Calu3 (cell line): ENCODE data around the gene CMIP. TPM values are rescaled to one million over a fixed set of nuclear protein-coding genes. Genes with fewer than 3 reads are reported as not detected.

ENCODE experiments used
- BruUV-seq: library from RNA; stranded (reverse); fragments of 400-500 nt; replicated peaks from 2 replicates; lab custom pipeline; 2021; lab: Mats Ljungman, UMichigan
- CTCF ChIA-PET: fragments of 300-600 bp; sonication (Branson Sonifier 250); formaldehyde crosslinking; loops from one replicate; lab custom pipeline; 2022; ENCODE audit warnings: antibody characterized with exemption; lab: Charles Lee
- DNase-seq: peaks from one replicate; pipeline ENCODE4 v3.0.0; 2022
- H3K27ac Mint-ChIP-seq: one replicate; pipeline ENCODE4 v1.8.0; 2022; ENCODE audit warnings: mixed read lengths; ENCODE audit not compliant: unreplicated experiment
- H3K27me3 Mint-ChIP-seq: one replicate; pipeline ENCODE4 v1.8.0; 2022; ENCODE audit warnings: mixed read lengths; ENCODE audit not compliant: unreplicated experiment
- H3K36me3 Mint-ChIP-seq: one replicate; pipeline ENCODE4 v1.8.0; 2022; ENCODE audit warnings: mild to moderate bottlenecking, moderate library complexity, mixed read lengths; ENCODE audit not compliant: insufficient read depth, unreplicated experiment
- H3K4me1 Mint-ChIP-seq: one replicate; pipeline ENCODE4 v1.8.0; 2022; ENCODE audit warnings: mild to moderate bottlenecking, low read depth, mixed read lengths; ENCODE audit not compliant: unreplicated experiment
- H3K4me3 Mint-ChIP-seq: one replicate; pipeline ENCODE4 v1.8.0; 2022; ENCODE audit warnings: mild to moderate bottlenecking, low read depth, moderate library complexity, mixed read lengths; ENCODE audit not compliant: unreplicated experiment
- H3K9me3 Mint-ChIP-seq: one replicate; pipeline ENCODE4 v1.8.0; 2022; ENCODE audit warnings: low read depth, mixed read lengths; ENCODE audit not compliant: unreplicated experiment
- CTCF ChIP-seq: fragments of 200-600 bp; IDR thresholded peaks from one replicate; pipeline ENCODE4 v1.8.0; 2022; ENCODE audit warnings: antibody characterized with exemption; ENCODE audit not compliant: unreplicated experiment
- intact Hi-C: fragments of 100-400 bp; cut with micrococcal nuclease; formaldehyde crosslinking; loops from one replicate; pipeline ENCODE4 v1.10.0; 2022; ENCODE audit not compliant: unreplicated experiment
- total RNA-seq: library from RNA; stranded (reverse); gene quantifications from 2 replicates; pipeline ENCODE4 v1.2.3, GENCODE V29; 2022

Gene CMIP
- total RNA-seq, 1 experiment from 2014 or later = 82.7 TPM

GRCh38 chr16:81695321-81696165, 250.9 kb downstream of the CMIP start:
- DNase-seq = no peak
- CTCF ChIA-PET = interaction anchor here (0.5 kb wide), 1 partner anchor 477 kb away, joined by 3 read pairs; no protein-coding TSS in a partner anchor
- no TSS peak for BruUV-seq
- Mint-ChIP-seq H3K27me3 (no peaks in the 10 kb centered on the region), H3K27ac (no peak overlapping the region), H3K9me3 (no peaks in the 10 kb centered on the region), H3K4me1 (no peaks in the 10 kb centered on the region), H3K36me3 (peaks cover 32% of the 10 kb centered on the region), H3K4me3 (no peak overlapping the region)
- intact Hi-C loops = no loop called here
- TF ChIP-seq CTCF = no peak

DNA sequence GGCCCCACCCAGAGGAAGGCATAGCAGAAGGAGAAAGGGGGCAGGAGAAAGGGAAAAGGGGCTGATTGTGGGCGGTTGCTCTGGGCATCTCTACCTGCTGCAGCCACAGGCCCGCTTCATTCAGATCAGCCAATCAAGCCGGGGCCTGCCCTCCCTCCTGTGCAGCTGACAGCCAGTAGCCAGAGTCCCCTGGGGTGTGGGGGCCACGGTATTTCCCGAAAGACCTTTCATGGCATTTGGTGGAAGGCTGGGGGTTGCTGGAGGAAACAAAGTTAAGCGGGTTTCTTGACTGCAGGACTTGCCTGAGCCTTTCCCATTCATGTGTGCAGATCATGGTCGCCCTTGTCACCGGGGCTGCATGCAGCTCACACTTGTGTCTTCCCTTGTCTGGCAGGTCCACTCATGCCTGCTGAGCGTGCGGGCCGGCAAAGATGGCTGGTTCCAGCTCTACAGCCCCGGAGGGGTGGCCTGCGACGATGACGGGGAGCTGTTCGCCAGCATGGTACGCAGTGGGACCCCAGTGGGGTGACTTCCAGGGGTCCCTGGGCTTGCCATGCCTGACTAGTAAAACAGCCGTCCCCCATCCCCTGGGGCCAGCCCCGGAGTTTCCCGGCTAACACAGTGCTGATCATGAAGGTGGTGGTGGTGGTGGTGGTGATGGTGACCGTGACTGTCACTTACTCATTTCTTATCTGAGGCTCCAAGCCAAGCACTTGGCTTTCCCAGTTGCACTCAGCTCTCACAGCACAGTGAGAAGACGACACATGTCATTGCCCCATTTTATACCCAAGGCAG, 251.8 kb downstream of the CMIP start:
- Mint-ChIP-seq H3K4me1 (no peaks in the 10 kb centered on the region), H3K36me3 (peaks cover 40% of the 10 kb centered on the region), H3K9me3 (no peaks in the 10 kb centered on the region), H3K27ac (no peak overlapping the region), H3K4me3 (no peak overlapping the region), H3K27me3 (no peaks in the 10 kb centered on the region)
- intact Hi-C loops = no loop called here
- no TSS peak for BruUV-seq
- TF ChIP-seq CTCF = no peak
- CTCF ChIA-PET = interaction anchor here (0.5 to 1.5 kb wide), 7 partner anchors 41 to 478 kb away, joined by 3 to 11 read pairs (median 4); no protein-coding TSS in a partner anchor
- no peak for DNase-seq

- peak; percentile 63 for TF ChIP-seq CTCF
- intact Hi-C loops = loop anchor here (1.0 kb wide), 2 partner anchors 74 to 331 kb away; no protein-coding TSS in a partner anchor
- H3K4me1 Mint-ChIP-seq = no peaks in the 10 kb centered on the region
- DNase-seq = peak; percentile 79
- H3K9me3 Mint-ChIP-seq = no peaks in the 10 kb centered on the region
- no TSS peak for BruUV-seq
- H3K27ac Mint-ChIP-seq = no peak overlapping the region
- CTCF ChIA-PET = interaction anchor here (0.6 to 1.5 kb wide), 14 partner anchors 10 to 492 kb away, joined by 3 to 11 read pairs (median 4); no protein-coding TSS in a partner anchor
- H3K27me3 Mint-ChIP-seq = no peaks in the 10 kb centered on the region
- H3K36me3 Mint-ChIP-seq = peaks cover 42% of the 10 kb centered on the region
- no peak overlapping the region for H3K4me3 Mint-ChIP-seq
These were observed 252.5 kb downstream of the CMIP start for GRCh38 chr16:81696961-81697615.
